Esophagus squamous epithelium (tissue), 4 donors: ENCODE measurements around the gene SYT1.

Experiments used
- POLR2A ChIP-seq, 4 donors: fragments of 450-650 bp; IDR thresholded peaks; one replicate each; pipeline ENCODE4 v1.6.1; 2017; ENCODE audit warnings: antibody characterized with exemption in 4 of 4, mild to moderate bottlenecking in 4 of 4, moderate library complexity in 3 of 4
- TF ChIP-seq, protein P1 (sequence below), 6 experiments: fragments of 450-650 bp in 4 of 6; fragments of 200-600 bp in 2 of 6; sonication (generic) in 2 of 6; IDR thresholded peaks; one replicate each; pipeline ENCODE4 v1.5.1; 2016 to 2019; ENCODE audit warnings: antibody characterized with exemption in 6 of 6, mild to moderate bottlenecking in 4 of 6, moderate library complexity in 4 of 6

GRCh38 chr12:79164890-79165289 lies 300.3 kb downstream of the SYT1 start:
- TF ChIP-seq, protein P1, sequence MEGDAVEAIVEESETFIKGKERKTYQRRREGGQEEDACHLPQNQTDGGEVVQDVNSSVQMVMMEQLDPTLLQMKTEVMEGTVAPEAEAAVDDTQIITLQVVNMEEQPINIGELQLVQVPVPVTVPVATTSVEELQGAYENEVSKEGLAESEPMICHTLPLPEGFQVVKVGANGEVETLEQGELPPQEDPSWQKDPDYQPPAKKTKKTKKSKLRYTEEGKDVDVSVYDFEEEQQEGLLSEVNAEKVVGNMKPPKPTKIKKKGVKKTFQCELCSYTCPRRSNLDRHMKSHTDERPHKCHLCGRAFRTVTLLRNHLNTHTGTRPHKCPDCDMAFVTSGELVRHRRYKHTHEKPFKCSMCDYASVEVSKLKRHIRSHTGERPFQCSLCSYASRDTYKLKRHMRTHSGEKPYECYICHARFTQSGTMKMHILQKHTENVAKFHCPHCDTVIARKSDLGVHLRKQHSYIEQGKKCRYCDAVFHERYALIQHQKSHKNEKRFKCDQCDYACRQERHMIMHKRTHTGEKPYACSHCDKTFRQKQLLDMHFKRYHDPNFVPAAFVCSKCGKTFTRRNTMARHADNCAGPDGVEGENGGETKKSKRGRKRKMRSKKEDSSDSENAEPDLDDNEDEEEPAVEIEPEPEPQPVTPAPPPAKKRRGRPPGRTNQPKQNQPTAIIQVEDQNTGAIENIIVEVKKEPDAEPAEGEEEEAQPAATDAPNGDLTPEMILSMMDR (IDR thresholded peaks at IDR 0.05): no peak
- no peak for TF ChIP-seq POLR2A (IDR thresholded peaks at IDR 0.05)
